H9 (cell line): ENCODE results near the gene LAYN. TPM values are rescaled to one million over a fixed set of nuclear protein-coding genes. Genes with fewer than 3 reads are reported as not detected.

Experiments used
- DNase-seq: peaks from one replicate; pipeline ENCODE4 v3.0.0-alpha.2; 2017
- H2AFZ ChIP-seq: one replicate; pipeline ENCODE4 v1.6.1; 2013; ENCODE audit warnings: mild to moderate bottlenecking, low read length, control low read depth, moderate library complexity
- H2AK5ac ChIP-seq: 2 replicates; pipeline ENCODE4 v1.6.1; 2013; ENCODE audit warnings: low read length, control low read depth, mixed read lengths; ENCODE audit not compliant: insufficient read length
- H2BK120ac ChIP-seq: one replicate; pipeline ENCODE4 v1.6.1; 2013; ENCODE audit warnings: low read depth, mild to moderate bottlenecking, low read length, control low read depth, inconsistent platforms; ENCODE audit not compliant: poor library complexity, severe bottlenecking
- H2BK12ac ChIP-seq: 2 replicates; pipeline ENCODE4 v1.6.1; 2013; ENCODE audit warnings: low read length, control low read depth, mixed read lengths, low read depth; ENCODE audit not compliant: insufficient read length
- H2BK15ac ChIP-seq: 2 replicates; pipeline ENCODE4 v1.6.1; 2013; ENCODE audit warnings: low read depth, low read length, control low read depth
- H2BK20ac ChIP-seq: one replicate; pipeline ENCODE4 v1.6.1; 2013; ENCODE audit warnings: low read depth, mild to moderate bottlenecking, low read length, control low read depth, inconsistent platforms; ENCODE audit not compliant: poor library complexity, severe bottlenecking
- H2BK5ac ChIP-seq: 2 replicates; pipeline ENCODE4 v1.6.1; 2013; ENCODE audit warnings: low read length, control low read depth, mixed read lengths; ENCODE audit not compliant: insufficient read length
- H3K14ac ChIP-seq: 2 replicates; pipeline ENCODE4 v1.6.1; 2013; ENCODE audit warnings: low read length, control low read depth; ENCODE audit not compliant: insufficient read depth
- H3K18ac ChIP-seq: 2 replicates; pipeline ENCODE4 v1.6.1; 2013; ENCODE audit warnings: low read depth, mild to moderate bottlenecking, mixed read lengths, low read length, control low read depth; ENCODE audit not compliant: insufficient read length
- H3K23ac ChIP-seq: 2 replicates; pipeline ENCODE4 v1.6.1; 2013; ENCODE audit warnings: low read length, control low read depth, mixed read lengths, low read depth; ENCODE audit not compliant: insufficient read length
- H3K23me2 ChIP-seq: 2 replicates; pipeline ENCODE4 v1.6.1; 2013; ENCODE audit warnings: low read depth, mild to moderate bottlenecking, mixed read lengths, low read length, control low read depth; ENCODE audit not compliant: insufficient read length, poor library complexity, severe bottlenecking
- H3K27ac ChIP-seq: 2 replicates; pipeline ENCODE4 v1.5.1; 2013; ENCODE audit warnings: low read length, control low read depth, mixed read lengths, low read depth; ENCODE audit not compliant: insufficient read length
- H3K27me3 ChIP-seq: 2 replicates; pipeline ENCODE4 v1.6.1; 2013; ENCODE audit warnings: low read length, control low read depth, inconsistent platforms; ENCODE audit not compliant: insufficient read depth
- H3K4ac ChIP-seq: 2 replicates; pipeline ENCODE4 v1.6.1; 2013; ENCODE audit warnings: low read depth, mild to moderate bottlenecking, control low read depth, inconsistent platforms, low read length, moderate library complexity
- H3K4me1 ChIP-seq: 2 replicates; pipeline ENCODE4 v1.6.1; 2013; ENCODE audit warnings: low read length, control low read depth, inconsistent platforms; ENCODE audit not compliant: insufficient read depth
- H3K4me2 ChIP-seq: 2 replicates; pipeline ENCODE4 v1.6.1; 2013; ENCODE audit warnings: low read length, control low read depth, mixed read lengths; ENCODE audit not compliant: insufficient read length, insufficient read depth
- H3K56ac ChIP-seq: 2 replicates; pipeline ENCODE4 v1.6.1; 2013; ENCODE audit warnings: low read depth, mild to moderate bottlenecking, mixed read lengths, low read length, control low read depth; ENCODE audit not compliant: insufficient read length
- H3K79me1 ChIP-seq: 2 replicates; pipeline ENCODE4 v1.6.1; 2013; ENCODE audit warnings: low read depth, mild to moderate bottlenecking, moderate library complexity, low read length, control low read depth, inconsistent platforms; ENCODE audit not compliant: insufficient read depth, poor library complexity, severe bottlenecking
- H3K79me2 ChIP-seq: 2 replicates; pipeline ENCODE4 v1.6.1; 2013; ENCODE audit warnings: low read length, control low read depth, inconsistent platforms; ENCODE audit not compliant: insufficient read depth
- H3K9ac ChIP-seq: 2 replicates; pipeline ENCODE4 v1.6.1; 2013; ENCODE audit warnings: low read length, control low read depth, mixed read lengths; ENCODE audit not compliant: insufficient read length; ENCODE audit errors: extremely low read depth
- H3K9me3 ChIP-seq: one replicate; pipeline ENCODE4 v1.6.1; 2013; ENCODE audit warnings: low read depth, low read length, inconsistent platforms; ENCODE audit not compliant: control insufficient read depth
- H3T11ph ChIP-seq: one replicate; pipeline ENCODE4 v1.6.1; 2013; ENCODE audit warnings: mild to moderate bottlenecking, low read length, control low read depth, inconsistent platforms
- H4K20me1 ChIP-seq: one replicate; pipeline ENCODE4 v1.6.1; 2013; ENCODE audit not compliant: control insufficient read depth, insufficient read length, insufficient read depth
- H4K5ac ChIP-seq: 2 replicates; pipeline ENCODE4 v1.6.1; 2013; ENCODE audit warnings: low read depth, mild to moderate bottlenecking, mixed read lengths, low read length, control low read depth; ENCODE audit not compliant: insufficient read length
- H4K8ac ChIP-seq: replicated peaks from 2 replicates; pipeline ENCODE4 v1.6.1; 2013; ENCODE audit warnings: low read length, control low read depth, mixed read lengths, low read depth; ENCODE audit not compliant: insufficient read length
- H4K91ac ChIP-seq: 2 replicates; pipeline ENCODE4 v1.6.1; 2013; ENCODE audit warnings: low read depth, mild to moderate bottlenecking, moderate library complexity, mixed read lengths, low read length, control low read depth; ENCODE audit not compliant: insufficient read length
- H3K27ac Mint-ChIP-seq, 3 experiments: 2 replicates in 2 of 3; 3 replicates in 1 of 3; pipeline ENCODE4 v1.8.0; 2020 to 2021; ENCODE audit warnings: mixed read lengths in 3 of 3, mild to moderate bottlenecking in 1 of 3, moderate library complexity in 1 of 3
- H3K27me3 Mint-ChIP-seq: 2 replicates; pipeline ENCODE4 v1.8.0; 2021; ENCODE audit warnings: low read depth, mild to moderate bottlenecking, moderate library complexity, mixed read lengths
- H3K36me3 Mint-ChIP-seq, 3 experiments: 2 replicates in 2 of 3; 3 replicates in 1 of 3; pipeline ENCODE4 v1.8.0; 2020 to 2021; ENCODE audit warnings: low read depth in 3 of 3, mixed read lengths in 3 of 3; ENCODE audit not compliant: insufficient read depth in 1 of 3
- H3K4me1 Mint-ChIP-seq, 2 experiments: 2 replicates each; pipeline ENCODE4 v1.8.0; 2020; ENCODE audit warnings: mixed read lengths in 2 of 2
- H3K4me3 Mint-ChIP-seq, 2 experiments: 2 replicates in 1 of 2; 3 replicates in 1 of 2; pipeline ENCODE4 v1.8.0; 2020 to 2021; ENCODE audit warnings: mild to moderate bottlenecking in 2 of 2, mixed read lengths in 2 of 2, moderate library complexity in 1 of 2
- H3K9me3 Mint-ChIP-seq, 2 experiments: 2 replicates in 1 of 2; 3 replicates in 1 of 2; pipeline ENCODE4 v1.8.0; 2020; ENCODE audit warnings: mild to moderate bottlenecking in 2 of 2, mixed read lengths in 2 of 2, moderate library complexity in 1 of 2
- CTCF ChIP-seq: fragments of 200-600 bp; sonication (generic); conservative IDR thresholded peaks from 3 replicates; pipeline ENCODE4 v1.8.0; 2021; ENCODE audit warnings: antibody characterized with exemption, mild to moderate bottlenecking
- WGBS: extraction: QIAGEN DNeasy Blood & Tissue Kit; methylation state at CpG from one replicate; pipeline ENCODE4 v1.1.7; 2013; ENCODE audit warnings: missing lambda C conversion rate, low lambda C conversion rate, mixed read lengths; ENCODE audit not compliant: insufficient read length; ENCODE audit errors: extremely low coverage; 5-methylcytosine and 5-hydroxymethylcytosine counted together
- total RNA-seq: library from RNA; stranded (reverse); gene quantifications from 2 replicates; pipeline ENCODE4 v1.2.1, GENCODE V29; 2021

The LAYN gene
- total RNA-seq, 1 experiment from 2014 or later: 3.1 TPM

- H3K27me3 Mint-ChIP-seq: no peaks in the 10 kb centered on the region
- H3K4me1 Mint-ChIP-seq: peaks cover 12 to 14% of the 10 kb centered on the region in 2 experiments
- Histone ChIP-seq H2BK5ac (no peak overlapping the region), H3K4me2 (no peak overlapping the region), H3K14ac (no peak overlapping the region), H3K18ac (no peak overlapping the region), H2BK12ac (no peak overlapping the region), H4K20me1 (no peaks in the 10 kb centered on the region), H4K8ac (no peak overlapping the region), H3K23me2 (no peaks in the 10 kb centered on the region), H2BK20ac (no peak overlapping the region), H3K23ac (no peak overlapping the region), H3K9me3 (no peaks in the 10 kb centered on the region), H2AFZ (no peak overlapping the region), H3K79me1 (no peaks in the 10 kb centered on the region), H3K4ac (no peak overlapping the region), H3T11ph (no peak overlapping the region), H3K27ac (no peak overlapping the region), H2BK120ac (no peak overlapping the region), H3K4me1 (no peaks in the 10 kb centered on the region), H3K27me3 (no peaks in the 10 kb centered on the region), H4K91ac (no peak overlapping the region), H2AK5ac (no peak overlapping the region), H2BK15ac (no peak overlapping the region), H4K5ac (no peak overlapping the region), H3K56ac (no peak overlapping the region), H3K79me2 (no peaks in the 10 kb centered on the region), H3K9ac (no peak overlapping the region)
- H3K9me3 Mint-ChIP-seq: no peaks in the 10 kb centered on the region
- no peaks in the 10 kb centered on the region for H3K36me3 Mint-ChIP-seq
- no peak for TF ChIP-seq CTCF
- no peak for DNase-seq
- no peak overlapping the region for H3K4me3 Mint-ChIP-seq
- no peak overlapping the region for H3K27ac Mint-ChIP-seq
- WGBS: no CpG with 5 or more reads among the region's 6 CpGs
Observed at GRCh38 chr11:111570796-111571195, 30.3 kb downstream of the LAYN start.
